ENCODE results near the gene COL4A5. TPM values are rescaled to one million over a fixed set of nuclear protein-coding genes. Genes with fewer than 3 reads are reported as not detected.

The COL4A5 gene
- total RNA-seq, 1 donor from 2014 or later: 144 TPM

Other genes with a start within 250 kb of the COL4A5 start
- 29.1 TPM for gene COL4A6, start 1.4 kb upstream of the COL4A5 start, total RNA-seq (ENCODE audit: insufficient read depth, low replicate concordance)